ENCODE results near the gene AOAH.

AOAH gene

GRCh38 chr7:36630112-36630650 is 94.1 kb downstream of the AOAH start:
- TF ChIP-seq CTCF (IDR thresholded peaks at IDR 0.05) = no peak
- H3K4me3 ChIP-seq (ENCODE audit: low read depth in 1 of 2, low read length in 1 of 2) = no peak overlapping the region
- no peaks in the 10 kb centered on the region for H3K9me3 ChIP-seq
- H3K36me3 ChIP-seq = peaks cover 77% of the 10 kb centered on the region
- H3K27me3 ChIP-seq = no peaks in the 10 kb centered on the region
- H3K27ac ChIP-seq = no peak overlapping the region
- H3K4me1 ChIP-seq (ENCODE audit: control insufficient read depth in 1 of 2, insufficient read depth in 1 of 2, low read depth in 1 of 2, low read length in 1 of 2) = peaks cover 7 to 9% of the 10 kb centered on the region in 2 experiments

- TF ChIP-seq CTCF (IDR thresholded peaks at IDR 0.05) = no peak
- peaks cover 69% of the 10 kb centered on the region for H3K36me3 ChIP-seq
- H3K27me3 ChIP-seq = no peaks in the 10 kb centered on the region
These were observed 94.9 kb downstream of the AOAH start for GRCh38 chr7:36629351-36629750.

GRCh38 chr7:36627836-36628235 is 96.5 kb downstream of the AOAH start:
- no peak for TF ChIP-seq CTCF (IDR thresholded peaks at IDR 0.05)
- no peak overlapping the region for H3K27ac ChIP-seq
- no peak overlapping the region for H3K4me3 ChIP-seq (ENCODE audit: low read depth in 1 of 2, low read length in 1 of 2)
- H3K4me1 ChIP-seq (ENCODE audit: control insufficient read depth in 1 of 2, insufficient read depth in 1 of 2, low read depth in 1 of 2, low read length in 1 of 2) = peaks cover 12 to 15% of the 10 kb centered on the region in 2 experiments
- peaks cover 59% of the 10 kb centered on the region for H3K36me3 ChIP-seq
- no peaks in the 10 kb centered on the region for H3K9me3 ChIP-seq
- H3K27me3 ChIP-seq = no peaks in the 10 kb centered on the region

More at GRCh38 chr7:36629351-36629750, 94.9 kb downstream of the AOAH start:
- Histone ChIP-seq H3K4me3 (ENCODE audit: low read depth in 1 of 2, low read length in 1 of 2) (no peak overlapping the region), H3K4me1 (ENCODE audit: control insufficient read depth in 1 of 2, insufficient read depth in 1 of 2, low read depth in 1 of 2, low read length in 1 of 2) (peaks cover 12 to 15% of the 10 kb centered on the region in 2 experiments), H3K27ac (no peak overlapping the region), H3K9me3 (no peaks in the 10 kb centered on the region)

- H3K27ac ChIP-seq = peak overlapping the region; percentile 67
- TF ChIP-seq CTCF (IDR thresholded peaks at IDR 0.05) = no peak
- H3K4me3 ChIP-seq (ENCODE audit: low read depth in 1 of 2, low read length in 1 of 2) = no peak overlapping the region
- no peaks in the 10 kb centered on the region for H3K27me3 ChIP-seq
- peaks cover 12 to 15% of the 10 kb centered on the region in 2 experiments for H3K4me1 ChIP-seq (ENCODE audit: control insufficient read depth in 1 of 2, insufficient read depth in 1 of 2, low read depth in 1 of 2, low read length in 1 of 2)
- peaks cover 59% of the 10 kb centered on the region for H3K36me3 ChIP-seq
- H3K9me3 ChIP-seq = no peaks in the 10 kb centered on the region
These were observed 98.2 kb downstream of the AOAH start for GRCh38 chr7:36626111-36626510.

- H3K4me1 ChIP-seq (ENCODE audit: control insufficient read depth in 1 of 2, insufficient read depth in 1 of 2, low read depth in 1 of 2, low read length in 1 of 2) = peaks cover 12 to 15% of the 10 kb centered on the region in 2 experiments
- H3K27ac ChIP-seq = peak overlapping the region; percentile 67
- H3K36me3 ChIP-seq = peaks cover 59% of the 10 kb centered on the region
- H3K27me3 ChIP-seq = no peaks in the 10 kb centered on the region
- TF ChIP-seq CTCF (IDR thresholded peaks at IDR 0.05) = no peak
- no peak overlapping the region for H3K4me3 ChIP-seq (ENCODE audit: low read depth in 1 of 2, low read length in 1 of 2)
- H3K9me3 ChIP-seq = no peaks in the 10 kb centered on the region
These were observed 99.0 kb downstream of the AOAH start for GRCh38 chr7:36625247-36625646.
